ENCODE data around the gene TYRO3.

Gene TYRO3

DNA sequence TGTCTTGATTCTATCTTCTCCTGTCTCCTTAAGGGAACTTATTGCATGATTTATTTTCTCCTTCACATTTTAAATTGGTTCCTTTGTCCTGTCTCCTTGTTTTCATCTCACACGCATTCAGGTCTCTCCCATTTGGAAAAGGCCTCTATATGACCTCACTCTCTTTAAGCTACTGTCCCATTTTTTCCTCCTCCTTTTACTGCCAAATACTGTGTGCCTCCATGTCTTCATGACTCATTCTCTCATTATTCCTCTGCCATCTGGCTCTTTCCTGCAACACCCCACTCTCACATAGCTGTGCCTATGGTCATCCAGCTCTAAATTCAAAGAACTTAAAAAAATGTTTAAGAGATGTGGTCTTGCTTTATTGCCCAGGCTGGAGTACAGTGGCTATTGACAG lies 48.0 kb downstream of the TYRO3 start:
- no peak for DNase-seq

DNA sequence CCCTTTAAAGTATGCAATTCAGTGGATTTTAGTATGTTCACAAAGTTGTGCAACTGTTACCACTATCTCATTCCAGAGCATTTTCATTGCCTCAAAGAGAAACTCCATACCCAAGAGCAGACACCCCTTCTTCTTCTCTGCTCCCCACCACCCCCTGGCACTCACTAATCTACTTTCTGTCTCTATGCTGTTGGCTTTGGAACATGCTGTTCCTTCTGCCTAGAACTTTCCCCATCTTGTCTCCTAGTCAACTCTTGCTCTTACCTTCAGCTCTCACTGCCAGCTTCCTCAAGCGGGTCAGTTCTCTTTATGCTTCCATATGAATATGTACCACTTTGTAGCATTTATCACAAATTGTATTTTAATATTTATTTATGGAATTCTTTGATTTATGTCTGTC lies 50.1 kb downstream of the TYRO3 start:
- no peak for DNase-seq

DNA sequence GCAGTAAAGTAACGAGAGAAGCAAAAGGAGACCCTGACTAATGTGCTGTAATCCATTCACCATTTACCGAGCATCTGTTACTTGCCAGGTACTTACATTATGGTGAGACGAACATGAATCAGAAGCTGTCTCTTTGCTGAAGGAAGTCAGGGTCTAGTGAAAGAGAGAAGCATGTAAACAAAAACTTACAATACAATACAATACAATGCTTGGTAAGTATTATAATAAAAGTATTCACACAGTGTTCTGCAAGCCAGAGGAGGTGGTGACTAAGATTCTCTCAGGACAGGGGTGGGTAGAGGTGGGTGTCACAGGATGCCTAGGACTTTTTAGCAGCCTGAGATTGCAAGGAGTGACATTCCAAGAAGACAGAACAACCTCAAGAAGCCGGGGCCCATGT lies 51.0 kb downstream of the TYRO3 start:
- no peak for DNase-seq

DNA sequence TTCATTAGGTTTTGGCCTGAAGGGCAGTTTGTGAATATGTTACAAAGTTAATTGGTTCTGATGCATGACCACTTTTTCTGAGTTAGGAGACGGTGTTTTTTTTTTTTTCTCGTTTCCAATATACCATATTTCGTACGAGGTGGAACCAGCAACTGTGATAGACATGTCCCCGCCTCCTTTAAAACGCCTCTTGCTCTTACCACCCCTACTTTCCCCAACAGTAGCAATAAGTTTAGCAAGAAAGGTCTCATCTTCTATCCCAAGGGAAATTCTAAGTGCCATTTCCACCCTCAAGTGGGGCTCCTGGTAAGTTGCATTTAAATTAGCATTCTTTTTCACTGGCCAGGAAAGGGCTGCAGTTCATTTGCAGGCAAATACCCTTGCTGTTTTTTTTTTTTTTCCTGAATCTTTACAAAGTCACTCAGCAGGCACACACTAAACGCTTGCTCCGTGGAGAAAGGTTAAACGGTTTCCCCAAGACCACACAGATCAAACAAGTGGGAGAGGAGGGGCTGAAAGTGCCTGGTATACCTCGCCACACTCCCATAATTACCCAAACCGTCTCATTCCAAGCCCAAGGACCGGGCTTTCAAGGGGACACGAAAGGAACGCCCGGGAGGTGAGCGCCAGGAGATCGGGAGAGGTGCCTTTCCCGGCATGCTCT lies 61.7 kb downstream of the TYRO3 start:
- DNase-seq, result no peak

DNA sequence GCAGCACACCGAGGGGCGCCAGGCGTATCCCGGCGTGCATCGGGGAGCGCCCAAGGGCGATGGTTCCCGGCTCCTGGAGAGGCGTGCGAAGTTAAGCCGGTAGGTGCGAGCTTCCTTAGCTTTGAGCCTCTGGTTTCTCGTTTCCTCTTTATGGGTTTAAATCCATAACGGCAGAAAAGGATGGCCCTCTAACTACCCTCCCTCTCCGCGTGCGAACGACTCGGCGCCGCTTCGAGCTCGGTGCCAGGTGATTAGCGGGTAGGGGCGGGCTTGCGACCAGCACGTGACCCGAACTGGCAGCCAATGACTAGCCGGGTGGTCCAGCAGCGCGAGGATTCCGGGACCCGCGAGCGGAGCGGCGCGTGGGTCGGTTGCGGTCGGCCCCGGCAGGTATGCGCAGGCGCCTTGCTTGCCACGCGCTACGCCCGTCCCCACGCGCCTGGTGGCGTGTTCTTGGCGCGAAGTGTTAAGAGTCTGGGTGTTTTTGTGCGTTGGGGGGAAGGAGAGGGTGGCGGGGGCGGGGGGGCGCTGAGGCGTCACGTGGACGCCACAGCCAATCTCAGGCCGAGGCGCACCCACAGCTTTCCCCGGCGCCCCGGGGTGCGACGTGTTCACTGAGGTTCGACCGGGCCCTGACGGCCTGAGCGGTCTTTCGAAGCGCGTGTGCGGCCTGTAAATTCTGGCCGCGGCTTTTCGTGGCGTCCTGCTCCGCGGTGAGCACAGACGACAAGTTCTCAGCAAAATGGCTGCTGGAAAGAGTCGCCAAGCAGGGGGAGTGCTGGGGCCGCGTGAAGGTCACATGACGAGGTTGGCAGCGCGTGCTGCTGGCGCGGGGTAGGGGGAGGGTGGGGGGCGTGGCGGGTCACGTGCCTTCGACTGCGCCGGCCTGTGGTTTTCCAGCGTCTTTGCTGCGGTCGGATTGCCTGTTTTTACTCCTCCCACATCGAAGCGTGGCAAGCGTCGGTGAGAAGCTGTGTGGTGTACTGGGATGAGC lies 62.5 kb downstream of the TYRO3 start:
- DNase-seq, result peak; percentile 47 to 92 (median 73)

DNA sequence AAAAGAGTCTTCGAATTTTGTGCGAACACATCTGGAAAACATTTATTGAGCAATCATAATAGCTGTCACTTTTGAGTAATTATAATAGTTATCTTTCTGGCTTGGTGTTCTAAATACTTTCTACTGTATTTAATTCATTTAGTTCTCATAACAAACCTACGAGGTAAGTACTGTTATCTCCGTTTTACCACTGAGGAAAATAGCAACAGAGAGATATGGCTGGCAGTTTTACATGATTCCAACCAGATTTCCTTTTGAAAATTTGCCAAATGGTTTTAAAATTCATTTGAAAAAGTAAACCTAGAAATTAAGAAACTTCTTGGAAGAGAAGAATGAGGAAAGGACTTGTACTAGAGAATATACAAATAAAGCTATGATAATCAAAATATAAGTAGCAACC lies 63.9 kb downstream of the TYRO3 start:
- DNase-seq, result no peak

DNA sequence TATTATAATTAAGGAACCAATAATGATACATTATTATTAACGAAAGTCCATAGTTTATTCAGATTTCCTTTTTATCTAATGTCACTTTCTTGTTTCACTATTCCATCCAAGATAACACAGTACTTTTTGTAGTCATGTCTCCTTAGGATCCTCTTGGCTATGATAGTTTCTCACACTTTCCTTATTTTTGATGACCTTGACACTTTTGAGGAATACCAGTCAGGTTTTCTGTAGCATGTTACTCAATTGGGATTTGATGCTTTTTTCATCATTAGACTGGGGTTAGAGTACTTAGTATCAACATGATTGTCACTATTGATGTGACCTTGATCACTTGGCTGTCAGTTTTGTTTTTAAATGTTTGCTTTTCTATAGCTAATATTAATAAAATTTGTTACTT lies 68.2 kb downstream of the TYRO3 start:
- no peak for DNase-seq

DNA sequence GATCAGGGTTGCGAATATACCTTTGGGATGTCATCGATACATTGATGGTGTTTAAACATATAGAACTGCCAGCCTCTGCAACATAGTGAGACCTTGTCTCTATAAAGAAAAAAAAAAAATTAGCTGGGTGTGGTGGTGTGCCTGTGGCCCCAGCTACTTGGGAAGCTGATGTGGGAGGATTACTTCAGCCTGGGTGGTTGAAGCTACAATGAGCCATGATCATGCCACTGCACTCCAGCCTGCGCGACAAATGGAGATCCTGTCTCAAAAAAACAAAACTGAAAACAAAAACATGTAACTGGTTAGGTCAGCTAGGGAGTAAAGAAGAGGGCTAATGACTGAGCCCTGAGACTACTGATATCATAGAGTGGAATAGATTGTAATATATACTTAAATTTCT lies 70.5 kb downstream of the TYRO3 start:
- no peak for DNase-seq

DNA sequence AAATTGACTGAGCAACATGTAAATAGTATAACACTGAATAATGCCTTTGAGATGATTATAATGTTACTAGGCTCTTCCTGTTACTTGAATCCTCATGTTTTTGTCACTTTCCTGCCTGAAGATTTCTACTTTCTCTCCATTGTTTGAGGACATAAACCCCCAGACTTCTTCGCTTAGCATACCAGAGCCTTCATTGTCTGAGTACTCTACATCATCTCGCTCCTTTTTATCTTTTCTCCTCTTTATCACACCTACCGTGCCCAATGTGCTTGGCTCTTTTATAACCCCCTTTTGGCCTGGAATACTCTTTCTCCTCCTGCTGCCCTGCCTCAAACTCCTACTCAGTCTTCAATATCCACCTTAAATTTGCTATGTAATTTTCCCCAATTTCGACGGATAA lies 70.9 kb downstream of the TYRO3 start:
- no peak for DNase-seq

DNA sequence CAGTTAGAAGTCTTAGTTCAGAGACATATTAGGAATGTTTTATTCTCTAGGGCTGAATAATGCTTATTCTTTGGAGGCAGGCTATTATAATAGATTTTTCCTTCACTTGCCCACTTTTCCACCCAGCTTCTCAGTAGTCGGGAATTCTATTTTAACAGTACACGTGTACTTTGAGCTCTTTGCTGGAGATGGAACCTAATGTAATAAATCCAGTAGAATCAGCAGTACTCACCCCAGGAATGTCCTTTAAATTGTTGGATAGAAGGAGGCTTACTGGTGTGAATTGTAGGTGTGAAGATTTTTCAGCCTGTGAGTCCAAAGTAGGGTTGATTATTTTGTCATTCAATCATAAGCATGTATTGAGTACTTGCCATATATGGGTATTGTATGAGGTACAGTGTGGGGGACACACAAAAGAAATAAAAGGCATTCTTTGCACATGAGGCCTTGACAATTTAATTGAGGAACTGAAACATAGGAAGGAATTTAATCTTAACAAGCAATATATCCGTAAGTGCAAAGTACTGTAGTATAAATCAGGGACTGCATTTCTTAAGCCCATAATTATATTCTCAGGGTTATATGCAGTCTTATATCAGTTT lies 71.7 kb downstream of the TYRO3 start:
- DNase-seq, result no peak

DNA sequence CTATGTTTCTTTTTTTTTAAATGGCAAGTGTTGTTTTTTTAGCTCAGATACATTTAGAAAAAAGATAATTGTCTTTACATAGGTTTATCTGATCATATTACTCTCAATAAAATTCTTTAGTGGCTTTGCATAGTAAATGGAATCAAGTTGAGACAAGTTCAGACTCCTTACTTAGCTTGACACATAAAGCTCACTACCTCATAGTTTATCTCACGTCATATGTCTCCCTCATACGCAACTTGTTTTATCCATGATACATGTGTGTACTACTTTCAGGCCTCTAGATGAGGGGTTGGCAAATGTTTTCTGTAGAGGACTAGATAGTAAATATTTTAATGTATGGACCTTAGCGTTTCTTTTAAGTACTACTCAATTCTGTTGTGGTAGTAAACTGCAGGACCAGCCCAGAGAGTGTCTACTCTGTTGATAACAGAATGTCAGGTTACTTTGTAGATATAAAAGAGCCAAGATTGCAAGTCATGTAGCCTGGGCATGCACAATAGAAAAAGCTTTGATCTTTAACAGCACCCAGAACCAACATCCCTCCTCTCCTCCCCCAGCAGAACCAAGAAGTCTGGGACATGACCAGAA lies 73.0 kb downstream of the TYRO3 start:
- no peak for DNase-seq
